ENCODE data around the gene SAV1. TPM values are rescaled to one million over a fixed set of nuclear protein-coding genes. Genes with fewer than 3 reads are reported as not detected.
A peak's percentile ranks its signal among the peaks of the same experiment; 100 is the strongest.

Gene SAV1
- total RNA-seq (2022) (32.5 and 34.7 TPM in 2 replicates), Bru-seq, nascent RNA (percentile 84 among the genes with signal in this experiment), BruChase-seq, experiment 1, labeled RNA remaining after a 6-hour chase (percentile 85 among the genes with signal in this experiment), BruChase-seq, experiment 2, labeled RNA remaining after a 2-hour chase (percentile 81 among the genes with signal in this experiment)
- long read RNA-seq, transcript SAV1-201 (5 exons, 3,063 nt), result major isoform, 71 of 109 reads
- long read RNA-seq, partial matches to known transcripts, result 22 of 109 reads
- long read RNA-seq, other reads (novel, unspliced or antisense), result 13 of 109 reads

GRCh38 chr14:50667996-50668825, at the start of gene SAV1:
Gene SAV1 (minus strand): TSS chr14:50668306. CDS start chr14:50667967, 339 bp downstream.
- intact Hi-C loops (cut with micrococcal nuclease), result loop anchor here (2.0 to 5.0 kb wide), 3 partner anchors 59 to 109 kb away; no protein-coding TSS in a partner anchor
- TF ChIP-seq, protein P1, sequence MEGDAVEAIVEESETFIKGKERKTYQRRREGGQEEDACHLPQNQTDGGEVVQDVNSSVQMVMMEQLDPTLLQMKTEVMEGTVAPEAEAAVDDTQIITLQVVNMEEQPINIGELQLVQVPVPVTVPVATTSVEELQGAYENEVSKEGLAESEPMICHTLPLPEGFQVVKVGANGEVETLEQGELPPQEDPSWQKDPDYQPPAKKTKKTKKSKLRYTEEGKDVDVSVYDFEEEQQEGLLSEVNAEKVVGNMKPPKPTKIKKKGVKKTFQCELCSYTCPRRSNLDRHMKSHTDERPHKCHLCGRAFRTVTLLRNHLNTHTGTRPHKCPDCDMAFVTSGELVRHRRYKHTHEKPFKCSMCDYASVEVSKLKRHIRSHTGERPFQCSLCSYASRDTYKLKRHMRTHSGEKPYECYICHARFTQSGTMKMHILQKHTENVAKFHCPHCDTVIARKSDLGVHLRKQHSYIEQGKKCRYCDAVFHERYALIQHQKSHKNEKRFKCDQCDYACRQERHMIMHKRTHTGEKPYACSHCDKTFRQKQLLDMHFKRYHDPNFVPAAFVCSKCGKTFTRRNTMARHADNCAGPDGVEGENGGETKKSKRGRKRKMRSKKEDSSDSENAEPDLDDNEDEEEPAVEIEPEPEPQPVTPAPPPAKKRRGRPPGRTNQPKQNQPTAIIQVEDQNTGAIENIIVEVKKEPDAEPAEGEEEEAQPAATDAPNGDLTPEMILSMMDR (IDR thresholded peaks at IDR 0.05; ENCODE audit: unreplicated experiment), result no peak
- CTCF ChIA-PET, result interaction anchor here (0.6 to 1.2 kb wide), 6 partner anchors 9 to 108 kb away, joined by 3 to 5 read pairs (median 3); no protein-coding TSS in a partner anchor
- Mint-ChIP-seq H3K27ac (ENCODE audit: low read depth, unreplicated experiment) (no peak within 1 kb of the TSS), H3K27me3 (ENCODE audit: insufficient read depth, unreplicated experiment) (no peaks in the 10 kb centered on the region), H3K4me3 (ENCODE audit: unreplicated experiment) (no peak within 1 kb of the TSS), H3K4me1 (ENCODE audit: insufficient read depth, unreplicated experiment) (peaks cover 13% of the 10 kb centered on the region), H3K36me3 (ENCODE audit: insufficient read depth, unreplicated experiment) (peaks cover 19% of the 10 kb centered on the region), H3K9me3 (ENCODE audit: unreplicated experiment) (no peaks in the 10 kb centered on the region)
- BruUV-seq (replicated peaks), result TSS peak; percentile 94
- peak; percentile 86 for DNase-seq (ENCODE audit: unreplicated experiment)
- POLR2A ChIA-PET, result interaction anchor here (0.6 to 2.3 kb wide), 35 partner anchors 8 to 283 kb away, joined by 3 to 40 read pairs (median 5); partner anchors contain the start of genes ATL1, MAP4K5 and PYGL

GRCh38 chr14:50717811-50718210, 49.7 kb upstream of the SAV1 start:
- Mint-ChIP-seq H3K27ac (ENCODE audit: low read depth, unreplicated experiment) (no peak overlapping the region), H3K4me3 (ENCODE audit: unreplicated experiment) (no peak overlapping the region), H3K27me3 (ENCODE audit: insufficient read depth, unreplicated experiment) (no peaks in the 10 kb centered on the region), H3K9me3 (ENCODE audit: unreplicated experiment) (no peaks in the 10 kb centered on the region), H3K36me3 (ENCODE audit: insufficient read depth, unreplicated experiment) (peaks cover 10% of the 10 kb centered on the region), H3K4me1 (ENCODE audit: insufficient read depth, unreplicated experiment) (no peaks in the 10 kb centered on the region)
- ChIA-PET POLR2A (no interaction called here), CTCF (interaction anchor here (0.8 to 1.0 kb wide), 3 partner anchors 49 to 145 kb away, joined by 3 read pairs; partner anchors contain the start of gene SAV1)
- intact Hi-C loops (cut with micrococcal nuclease), result no loop called here
- DNase-seq (ENCODE audit: unreplicated experiment), result no peak
- no TSS peak for BruUV-seq (replicated peaks)
- TF ChIP-seq, protein P1 (IDR thresholded peaks at IDR 0.05; ENCODE audit: unreplicated experiment), result no peak

GRCh38 chr14:50714450-50715073, 46.5 kb upstream of the SAV1 start:
- Mint-ChIP-seq H3K9me3 (ENCODE audit: unreplicated experiment) (no peaks in the 10 kb centered on the region), H3K4me1 (ENCODE audit: insufficient read depth, unreplicated experiment) (no peaks in the 10 kb centered on the region), H3K36me3 (ENCODE audit: insufficient read depth, unreplicated experiment) (peaks cover 5% of the 10 kb centered on the region), H3K27ac (ENCODE audit: low read depth, unreplicated experiment) (no peak overlapping the region), H3K4me3 (ENCODE audit: unreplicated experiment) (no peak overlapping the region), H3K27me3 (ENCODE audit: insufficient read depth, unreplicated experiment) (no peaks in the 10 kb centered on the region)
- BruUV-seq (replicated peaks), result no TSS peak
- CTCF ChIA-PET, result interaction anchor here (0.5 to 1.9 kb wide), 14 partner anchors 9 to 146 kb away, joined by 3 to 7 read pairs (median 4); no protein-coding TSS in a partner anchor
- intact Hi-C loops (cut with micrococcal nuclease), result loop anchor here (2.0 kb wide), 1 partner anchor 96 kb away; no protein-coding TSS in a partner anchor
- DNase-seq (ENCODE audit: unreplicated experiment), result peak; percentile 26
- TF ChIP-seq, protein P1 (IDR thresholded peaks at IDR 0.05; ENCODE audit: unreplicated experiment), result peak; percentile 9
- POLR2A ChIA-PET, result interaction anchor here (0.6 to 1.8 kb wide), 7 partner anchors 10 to 114 kb away, joined by 3 to 7 read pairs (median 4); partner anchors contain the start of gene SAV1
